H1 (cell line): ENCODE data around the gene RAPH1.

Experiments used
- ASH2L ChIP-seq: fragments of 200-600, 300-600 bp; sonication (generic); IDR thresholded peaks from one replicate; pipeline ENCODE4 v1.7.1; 2017; ENCODE audit warnings: low read length
- E2F6 ChIP-seq: IDR thresholded peaks from 2 replicates; pipeline ENCODE4 v1.6.1; 2012; ENCODE audit warnings: inconsistent platforms
- EP300 ChIP-seq, 2 experiments: IDR thresholded peaks; 1 replicate in 1 of 2; 2 replicates in 1 of 2; pipeline ENCODE4 v1.6.1; 2011 to 2012; ENCODE audit warnings: low read depth in 2 of 2, low read length in 2 of 2, mild to moderate bottlenecking in 2 of 2, borderline replicate concordance in 1 of 2, inconsistent platforms in 1 of 2, moderate library complexity in 1 of 2
- EZH2 ChIP-seq: fragments of 200-600 bp; sonication (generic); IDR thresholded peaks from 2 replicates; pipeline ENCODE4 v1.7.1; 2012; ENCODE audit warnings: low read depth, mild to moderate bottlenecking, moderate library complexity, low read length, inconsistent platforms; ENCODE audit not compliant: severe bottlenecking
- NRF1 ChIP-seq: IDR thresholded peaks from 2 replicates; pipeline ENCODE4 v1.6.1; 2011; ENCODE audit warnings: mild to moderate bottlenecking, low read depth, low read length, improper control_type of control experiment
- POLR2AphosphoS5 ChIP-seq: IDR thresholded peaks from 2 replicates; pipeline ENCODE4 v1.6.1; 2011; ENCODE audit warnings: low read depth, low read length
- TF ChIP-seq, protein P1 (sequence below), 3 experiments: IDR thresholded peaks; 1 replicate in 2 of 3; 2 replicates in 1 of 3; pipeline versions ENCODE4 v1.5.1 to v1.6.1; 2011; ENCODE audit warnings: low read length in 3 of 3, mild to moderate bottlenecking in 3 of 3, inconsistent platforms in 2 of 3, low read depth in 1 of 3, moderate library complexity in 1 of 3; ENCODE audit not compliant: insufficient read depth in 1 of 3; ENCODE audit errors: control extremely low read depth in 1 of 3

DNA sequence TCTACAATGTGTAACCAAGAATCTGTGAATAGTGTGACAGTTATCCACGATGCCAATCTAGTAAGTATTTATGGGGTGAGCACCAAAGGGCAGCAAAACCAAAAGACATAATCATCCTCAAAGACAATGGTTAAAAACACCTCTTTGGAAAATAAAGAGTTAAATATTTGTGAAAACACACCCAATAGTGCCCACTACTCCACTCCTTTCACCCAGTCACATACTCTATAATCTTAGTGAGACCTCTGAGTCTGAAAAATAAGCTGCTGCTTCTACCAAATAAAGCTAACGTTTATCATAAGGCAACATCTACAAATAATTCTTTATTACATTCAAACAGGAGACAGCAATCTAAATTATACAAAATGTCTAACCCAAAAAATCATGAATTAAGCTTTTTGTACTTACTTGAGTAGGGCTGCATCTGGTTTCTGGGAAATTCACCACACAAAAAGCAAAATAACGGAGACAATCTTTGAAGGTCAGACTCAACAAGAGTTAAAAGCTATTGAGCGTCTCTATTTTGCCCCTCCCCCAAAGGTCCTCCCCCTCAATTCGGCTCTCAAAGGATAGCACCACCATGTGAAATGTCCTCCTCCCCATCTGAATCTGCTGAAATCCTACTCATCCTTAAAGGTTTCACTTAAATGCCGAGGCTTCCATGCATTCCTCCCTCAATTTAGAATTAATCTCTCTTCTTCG is 2.0 kb downstream of the RAPH1 start:
- TF ChIP-seq E2F6 (no peak), POLR2AphosphoS5 (no peak), EZH2 (no peak), EP300 (IDR thresholded peaks at IDR 0.05; ENCODE audit: borderline replicate concordance in 1 of 2, low read depth in 2 of 2, low read length in 2 of 2) (no peak), NRF1 (no peak), ASH2L (no peak)
- TF ChIP-seq, protein P1, sequence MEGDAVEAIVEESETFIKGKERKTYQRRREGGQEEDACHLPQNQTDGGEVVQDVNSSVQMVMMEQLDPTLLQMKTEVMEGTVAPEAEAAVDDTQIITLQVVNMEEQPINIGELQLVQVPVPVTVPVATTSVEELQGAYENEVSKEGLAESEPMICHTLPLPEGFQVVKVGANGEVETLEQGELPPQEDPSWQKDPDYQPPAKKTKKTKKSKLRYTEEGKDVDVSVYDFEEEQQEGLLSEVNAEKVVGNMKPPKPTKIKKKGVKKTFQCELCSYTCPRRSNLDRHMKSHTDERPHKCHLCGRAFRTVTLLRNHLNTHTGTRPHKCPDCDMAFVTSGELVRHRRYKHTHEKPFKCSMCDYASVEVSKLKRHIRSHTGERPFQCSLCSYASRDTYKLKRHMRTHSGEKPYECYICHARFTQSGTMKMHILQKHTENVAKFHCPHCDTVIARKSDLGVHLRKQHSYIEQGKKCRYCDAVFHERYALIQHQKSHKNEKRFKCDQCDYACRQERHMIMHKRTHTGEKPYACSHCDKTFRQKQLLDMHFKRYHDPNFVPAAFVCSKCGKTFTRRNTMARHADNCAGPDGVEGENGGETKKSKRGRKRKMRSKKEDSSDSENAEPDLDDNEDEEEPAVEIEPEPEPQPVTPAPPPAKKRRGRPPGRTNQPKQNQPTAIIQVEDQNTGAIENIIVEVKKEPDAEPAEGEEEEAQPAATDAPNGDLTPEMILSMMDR (IDR thresholded peaks at IDR 0.05; ENCODE audit: control extremely low read depth in 1 of 3, insufficient read depth in 1 of 3, low read depth in 1 of 3, low read length in 3 of 3), result no peak
